Stomach (tissue), 9 donors: Measurements from ENCODE around the gene CASQ1. TPM values are rescaled to one million over a fixed set of nuclear protein-coding genes. Genes with fewer than 3 reads are reported as not detected.

Experiments used
- DNase-seq, 2 donors: peaks; one replicate each; pipeline versions ENCODE4 v3.0.0 to v3.0.0-alpha.2; 2013 to 2019
- H3K27ac ChIP-seq, 5 donors: fragments of 200-600 bp in 4 of 5; sonication (generic) in 4 of 5; one replicate each; pipeline ENCODE4 v1.5.1; 2013 to 2019; ENCODE audit warnings: mild to moderate bottlenecking in 1 of 5, moderate library complexity in 1 of 5
- H3K27me3 ChIP-seq, 3 donors: fragments of 200-600 bp; sonication (generic); one replicate each; pipeline ENCODE4 v1.5.1; 2017 to 2019; ENCODE audit warnings: mixed run types in 1 of 3
- H3K36me3 ChIP-seq, 4 donors: fragments of 200-600 bp; sonication (generic); 1 replicate in 3 of 4; 2 replicates in 1 of 4; pipeline ENCODE4 v1.5.1; 2016 to 2019
- H3K4me1 ChIP-seq, 4 donors: fragments of 200-600 bp; sonication (generic); one replicate each; pipeline ENCODE4 v1.5.1; 2016 to 2019
- H3K4me3 ChIP-seq, 4 donors: fragments of 200-600 bp; sonication (generic) in 3 of 4; one replicate each; pipeline ENCODE4 v1.5.1; 2016 to 2019; ENCODE audit warnings: mild to moderate bottlenecking in 1 of 4
- H3K9me3 ChIP-seq, 4 donors: fragments of 200-600 bp; sonication (generic); one replicate each; pipeline ENCODE4 v1.5.1; 2016 to 2019
- EP300 ChIP-seq: sonication (generic); formaldehyde crosslinking; IDR thresholded peaks from one replicate; pipeline ENCODE4 v1.6.1; 2017; ENCODE audit warnings: antibody characterized with exemption
- POLR2A ChIP-seq, 4 donors: fragments of 450-650 bp; IDR thresholded peaks; one replicate each; pipeline ENCODE4 v1.6.1; 2016; ENCODE audit warnings: antibody characterized with exemption in 4 of 4, control low read depth in 2 of 4, mild to moderate bottlenecking in 1 of 4, moderate library complexity in 1 of 4
- POLR2AphosphoS5 ChIP-seq, 3 donors: sonication (generic); formaldehyde crosslinking; IDR thresholded peaks; one replicate each; pipeline ENCODE4 v1.6.1; 2016; ENCODE audit warnings: antibody characterized with exemption in 3 of 3
- WGBS, 5 donors: extraction: QIAGEN DNeasy Blood & Tissue Kit in 3 of 5; methylation state at CpG; one replicate each; pipeline versions ENCODE4 v1.1.5 to v1.1.7; 2013 to 2018; 5-methylcytosine and 5-hydroxymethylcytosine counted together
- intact Hi-C: fragments of 100-400 bp; cut with DNase I; formaldehyde crosslinking; loops from one replicate; pipeline ENCODE4 v1.15.1; 2023; ENCODE audit warnings: low total_unique reads
- polyA plus RNA-seq, 3 donors: library from polyadenylated mRNA; stranded (reverse); fragments of 200-250 nt; gene quantifications; one replicate each; pipeline ENCODE4 v1.2.3, GENCODE V29; 2013
- total RNA-seq, 5 donors: library from RNA; depleted of rRNA; stranded (reverse); fragments of >200 nt; gene quantifications; one replicate each; pipeline versions ENCODE4 v1.1.0 to v1.2.3, GENCODE V29; 2014 to 2016
- TF ChIP-seq, protein P1 (sequence below), 7 experiments: fragments of 450-650 bp in 4 of 7; fragments of 200-600 bp in 3 of 7; sonication (generic) in 3 of 7; IDR thresholded peaks; one replicate each; pipeline ENCODE4 v1.5.1; 2016 to 2019; ENCODE audit warnings: antibody characterized with exemption in 7 of 7, control low read depth in 2 of 7, mild to moderate bottlenecking in 1 of 7
- donor health status: healthy with polysubstance abuse.
- donor health status: Bipolar disorder and iron deficiency.
- donor health status: healthy.

The CASQ1 gene
- total and polyA plus RNA-seq, 8 donors, result 0.48 to 0.61 (median 0.55) TPM; not detected in 5

DNA sequence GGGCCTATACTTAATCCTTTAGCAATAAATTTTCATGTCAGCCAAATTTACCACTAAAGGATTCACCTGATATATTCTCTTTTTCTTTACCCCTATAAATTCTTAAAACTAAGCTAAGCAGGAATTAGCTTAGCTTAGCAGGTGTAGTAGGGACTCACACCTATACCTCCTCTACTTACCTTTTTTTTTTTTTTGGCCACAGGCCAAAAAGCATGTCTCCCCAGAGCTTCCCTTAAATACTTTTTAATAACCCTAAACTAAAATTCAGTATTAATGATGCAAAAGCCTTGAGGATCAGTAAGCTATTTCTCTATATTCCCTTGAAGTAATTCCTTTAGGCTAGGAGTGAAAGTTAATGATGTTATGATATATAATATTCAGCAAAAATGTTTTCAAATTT is 38.1 kb downstream of the CASQ1 start:
- Histone ChIP-seq H3K27me3 (no peaks in the 10 kb centered on the region), H3K36me3 (peaks cover 78 to 100% (median 100%) of the 10 kb centered on the region in 4 donors)

DNA sequence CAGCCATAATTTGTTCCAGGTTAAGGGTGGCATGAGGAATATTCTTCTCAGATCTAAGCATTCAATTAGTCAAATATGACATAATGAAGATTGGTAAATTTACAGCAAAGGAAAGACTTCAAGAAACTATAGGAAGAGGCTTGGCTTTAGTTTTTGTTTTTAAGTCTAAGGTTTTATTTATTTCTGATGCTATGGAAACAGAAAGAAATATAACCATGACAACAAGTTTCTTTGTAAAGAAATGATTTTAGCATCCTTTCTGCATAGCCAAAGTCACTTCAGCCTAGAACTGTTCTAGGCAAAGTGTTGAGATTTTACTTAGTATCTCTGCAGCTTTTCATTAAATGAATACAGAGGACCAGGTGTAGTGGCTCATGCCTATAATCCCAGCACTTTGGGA is 42.5 kb downstream of the CASQ1 start:
- Histone ChIP-seq H3K4me1 (peaks cover 0 to 14% (median 2%) of the 10 kb centered on the region in 4 donors), H3K36me3 (peaks cover 69 to 100% (median 99%) of the 10 kb centered on the region in 4 donors), H3K4me3 (no peak overlapping the region), H3K9me3 (no peaks in the 10 kb centered on the region), H3K27me3 (no peaks in the 10 kb centered on the region), H3K27ac (no peak overlapping the region)
- intact Hi-C loops, result no loop called here
- TF ChIP-seq, protein P1, sequence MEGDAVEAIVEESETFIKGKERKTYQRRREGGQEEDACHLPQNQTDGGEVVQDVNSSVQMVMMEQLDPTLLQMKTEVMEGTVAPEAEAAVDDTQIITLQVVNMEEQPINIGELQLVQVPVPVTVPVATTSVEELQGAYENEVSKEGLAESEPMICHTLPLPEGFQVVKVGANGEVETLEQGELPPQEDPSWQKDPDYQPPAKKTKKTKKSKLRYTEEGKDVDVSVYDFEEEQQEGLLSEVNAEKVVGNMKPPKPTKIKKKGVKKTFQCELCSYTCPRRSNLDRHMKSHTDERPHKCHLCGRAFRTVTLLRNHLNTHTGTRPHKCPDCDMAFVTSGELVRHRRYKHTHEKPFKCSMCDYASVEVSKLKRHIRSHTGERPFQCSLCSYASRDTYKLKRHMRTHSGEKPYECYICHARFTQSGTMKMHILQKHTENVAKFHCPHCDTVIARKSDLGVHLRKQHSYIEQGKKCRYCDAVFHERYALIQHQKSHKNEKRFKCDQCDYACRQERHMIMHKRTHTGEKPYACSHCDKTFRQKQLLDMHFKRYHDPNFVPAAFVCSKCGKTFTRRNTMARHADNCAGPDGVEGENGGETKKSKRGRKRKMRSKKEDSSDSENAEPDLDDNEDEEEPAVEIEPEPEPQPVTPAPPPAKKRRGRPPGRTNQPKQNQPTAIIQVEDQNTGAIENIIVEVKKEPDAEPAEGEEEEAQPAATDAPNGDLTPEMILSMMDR (IDR thresholded peaks at IDR 0.05), result no peak
- TF ChIP-seq EP300 (no peak), POLR2A (IDR thresholded peaks at IDR 0.05) (no peak), POLR2AphosphoS5 (IDR thresholded peaks at IDR 0.05) (no peak)
- no peak for DNase-seq

More for the DNA sequence above, 38.1 kb downstream of the CASQ1 start:
- no peak overlapping the region for H3K27ac ChIP-seq
- TF ChIP-seq POLR2AphosphoS5 (IDR thresholded peaks at IDR 0.05), result no peak
- no peak for TF ChIP-seq POLR2A (IDR thresholded peaks at IDR 0.05)
- TF ChIP-seq EP300, result no peak
- TF ChIP-seq, protein P1 (IDR thresholded peaks at IDR 0.05), result no peak
- intact Hi-C loops, result no loop called here
- H3K9me3 ChIP-seq, result no peaks in the 10 kb centered on the region
- peaks cover 0 to 1% (median 0%) of the 10 kb centered on the region in 4 donors for H3K4me1 ChIP-seq
- DNase-seq, result no peak
- no peak overlapping the region for H3K4me3 ChIP-seq

DNA sequence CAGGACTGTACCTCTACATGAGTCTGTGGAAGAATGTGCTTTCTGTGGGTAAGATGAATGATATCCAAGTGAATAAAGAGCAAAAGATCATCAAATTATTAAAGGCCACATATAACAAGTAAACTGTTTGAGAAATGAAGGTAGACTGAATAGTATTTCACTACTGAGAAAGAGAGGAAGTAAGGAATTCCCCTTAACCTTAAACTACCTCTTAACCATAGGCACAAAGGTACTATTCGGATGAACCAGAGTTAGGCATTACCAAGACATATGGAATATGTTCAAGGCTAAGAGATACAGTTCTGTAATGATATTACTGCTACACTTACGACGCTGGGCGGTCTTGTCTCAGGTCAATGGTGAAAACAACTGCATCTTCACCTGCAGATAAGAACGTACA is 46.4 kb downstream of the CASQ1 start:
- Histone ChIP-seq H3K4me3 (no peak overlapping the region), H3K27ac (no peak overlapping the region), H3K4me1 (peaks cover 0 to 27% (median 2%) of the 10 kb centered on the region in 4 donors), H3K36me3 (peaks cover 58 to 100% (median 97%) of the 10 kb centered on the region in 4 donors), H3K9me3 (no peaks in the 10 kb centered on the region), H3K27me3 (no peaks in the 10 kb centered on the region)
- TF ChIP-seq POLR2AphosphoS5 (IDR thresholded peaks at IDR 0.05) (no peak), POLR2A (IDR thresholded peaks at IDR 0.05) (no peak)
- TF ChIP-seq, protein P1 (IDR thresholded peaks at IDR 0.05), result no peak
- DNase-seq, result no peak
- intact Hi-C loops, result no loop called here
- 83 to 90% (median 86%) methylated on average over 5 of the region's 5 CpGs for WGBS, 5 donors

DNA sequence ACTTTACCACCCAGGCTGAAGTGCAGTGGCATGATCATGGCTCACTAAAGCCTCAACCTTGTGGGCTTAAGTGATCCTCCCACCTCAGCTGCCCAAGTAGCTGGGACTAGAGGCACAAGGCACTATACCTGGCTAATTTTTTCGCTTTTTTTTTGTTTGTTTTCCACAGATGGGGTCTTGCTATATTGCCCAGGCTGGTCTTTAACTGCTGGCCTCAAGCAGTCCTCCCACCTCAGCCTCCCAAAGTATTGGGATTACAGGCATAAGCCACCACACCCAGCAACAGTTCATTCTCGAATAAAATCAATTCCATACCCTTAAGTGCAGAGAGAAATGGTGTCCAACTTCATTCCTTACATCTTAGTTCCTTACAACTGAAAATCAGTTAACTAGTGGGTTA is 47.2 kb downstream of the CASQ1 start:
- 91 to 97% (median 95%) methylated on average over 2 of the region's 2 CpGs for WGBS, 5 donors
- DNase-seq, result no peak
- peaks cover 53 to 100% (median 97%) of the 10 kb centered on the region in 4 donors for H3K36me3 ChIP-seq
- TF ChIP-seq POLR2A (IDR thresholded peaks at IDR 0.05), result no peak
- TF ChIP-seq EP300, result no peak
- TF ChIP-seq, protein P1 (IDR thresholded peaks at IDR 0.05), result no peak
- TF ChIP-seq POLR2AphosphoS5 (IDR thresholded peaks at IDR 0.05), result no peak
- no peak overlapping the region for H3K4me3 ChIP-seq
- no peaks in the 10 kb centered on the region for H3K27me3 ChIP-seq
- H3K9me3 ChIP-seq, result no peaks in the 10 kb centered on the region
- H3K4me1 ChIP-seq, result peaks cover 0 to 31% (median 2%) of the 10 kb centered on the region in 4 donors
- intact Hi-C loops, result no loop called here
- no peak overlapping the region for H3K27ac ChIP-seq
